Liver (tissue), 3 donors: ENCODE data around the gene XPNPEP1.

Experiments used
- FOXA1 ChIP-seq: IDR thresholded peaks from 2 replicates; pipeline ENCODE4 v1.6.1; 2016; ENCODE audit warnings: antibody characterized with exemption
- GABPA ChIP-seq, 2 donors: IDR thresholded peaks in 1 of 2; conservative IDR thresholded peaks in 1 of 2; 2 replicates each; pipeline ENCODE4 v1.6.1; 2016; ENCODE audit warnings: antibody characterized with exemption in 2 of 2, mild to moderate bottlenecking in 1 of 2, moderate library complexity in 1 of 2
- HNF4A ChIP-seq, 2 donors: conservative IDR thresholded peaks; 2 replicates each; pipeline ENCODE4 v1.6.1; 2016; ENCODE audit warnings: antibody characterized with exemption in 2 of 2, mild to moderate bottlenecking in 2 of 2
- JUND ChIP-seq, 2 donors: IDR thresholded peaks; 2 replicates each; pipeline ENCODE4 v1.6.1; 2016; ENCODE audit warnings: antibody characterized with exemption in 2 of 2
- RAD21 ChIP-seq, 2 donors: IDR thresholded peaks; 2 replicates each; pipeline ENCODE4 v1.6.1; 2016; ENCODE audit warnings: antibody characterized with exemption in 2 of 2, mild to moderate bottlenecking in 2 of 2
- TAF1 ChIP-seq: conservative IDR thresholded peaks from 2 replicates; pipeline ENCODE4 v1.6.1; 2016; ENCODE audit warnings: antibody characterized with exemption, mild to moderate bottlenecking
- YY1 ChIP-seq: IDR thresholded peaks from 2 replicates; pipeline ENCODE4 v1.6.1; 2016; ENCODE audit warnings: antibody characterized with exemption, mild to moderate bottlenecking
- TF ChIP-seq, protein P1 (sequence below): fragments of 150-350 bp; IDR thresholded peaks from 2 replicates; pipeline ENCODE4 v1.5.1; 2017; ENCODE audit warnings: improper control_type of control experiment, low read depth, low read length; ENCODE audit not compliant: missing input control
- TF ChIP-seq, protein P2 (sequence below): IDR thresholded peaks from 2 replicates; pipeline ENCODE4 v1.6.1; 2016; ENCODE audit warnings: antibody characterized with exemption
- TF ChIP-seq, protein P3 (sequence below): IDR thresholded peaks from 2 replicates; pipeline ENCODE4 v1.6.1; 2016; ENCODE audit warnings: antibody characterized with exemption, mild to moderate bottlenecking
- TF ChIP-seq, protein P4 (sequence below): IDR thresholded peaks from 2 replicates; pipeline ENCODE4 v1.6.1; 2016; ENCODE audit warnings: antibody characterized with exemption
- donor health status: healthy.
- donor health status: healthy.

DNA sequence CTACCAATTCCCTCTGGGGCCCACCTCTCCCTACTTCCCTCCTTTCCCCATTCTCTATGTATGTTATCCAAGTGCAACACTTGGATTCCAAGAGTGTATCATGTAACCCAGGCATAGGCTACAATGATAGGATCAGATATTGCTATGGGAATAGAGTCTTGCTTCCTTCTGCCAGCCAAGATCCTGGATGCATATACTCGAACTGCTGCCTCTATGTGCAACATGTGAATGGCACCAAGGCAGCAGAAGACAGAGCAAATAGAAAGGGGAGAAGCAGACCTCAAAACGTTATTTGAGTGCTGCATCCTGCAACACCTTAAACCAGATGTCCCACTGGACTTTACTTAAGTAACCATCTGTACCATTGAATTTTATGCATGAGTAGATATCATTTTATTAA is 3.5 kb upstream of the XPNPEP1 start:
- TF ChIP-seq, protein P1, sequence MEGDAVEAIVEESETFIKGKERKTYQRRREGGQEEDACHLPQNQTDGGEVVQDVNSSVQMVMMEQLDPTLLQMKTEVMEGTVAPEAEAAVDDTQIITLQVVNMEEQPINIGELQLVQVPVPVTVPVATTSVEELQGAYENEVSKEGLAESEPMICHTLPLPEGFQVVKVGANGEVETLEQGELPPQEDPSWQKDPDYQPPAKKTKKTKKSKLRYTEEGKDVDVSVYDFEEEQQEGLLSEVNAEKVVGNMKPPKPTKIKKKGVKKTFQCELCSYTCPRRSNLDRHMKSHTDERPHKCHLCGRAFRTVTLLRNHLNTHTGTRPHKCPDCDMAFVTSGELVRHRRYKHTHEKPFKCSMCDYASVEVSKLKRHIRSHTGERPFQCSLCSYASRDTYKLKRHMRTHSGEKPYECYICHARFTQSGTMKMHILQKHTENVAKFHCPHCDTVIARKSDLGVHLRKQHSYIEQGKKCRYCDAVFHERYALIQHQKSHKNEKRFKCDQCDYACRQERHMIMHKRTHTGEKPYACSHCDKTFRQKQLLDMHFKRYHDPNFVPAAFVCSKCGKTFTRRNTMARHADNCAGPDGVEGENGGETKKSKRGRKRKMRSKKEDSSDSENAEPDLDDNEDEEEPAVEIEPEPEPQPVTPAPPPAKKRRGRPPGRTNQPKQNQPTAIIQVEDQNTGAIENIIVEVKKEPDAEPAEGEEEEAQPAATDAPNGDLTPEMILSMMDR, result no peak
- TF ChIP-seq JUND (IDR thresholded peaks at IDR 0.05) (no peak), FOXA1 (no peak), HNF4A (conservative IDR thresholded peaks at IDR 0.05) (no peak), YY1 (no peak), RAD21 (IDR thresholded peaks at IDR 0.05) (no peak), TAF1 (no peak), GABPA (IDR thresholded peaks at IDR 0.05 in 1 of 2, conservative IDR thresholded peaks at IDR 0.05 in 1 of 2) (no peak)
- TF ChIP-seq, protein P2, sequence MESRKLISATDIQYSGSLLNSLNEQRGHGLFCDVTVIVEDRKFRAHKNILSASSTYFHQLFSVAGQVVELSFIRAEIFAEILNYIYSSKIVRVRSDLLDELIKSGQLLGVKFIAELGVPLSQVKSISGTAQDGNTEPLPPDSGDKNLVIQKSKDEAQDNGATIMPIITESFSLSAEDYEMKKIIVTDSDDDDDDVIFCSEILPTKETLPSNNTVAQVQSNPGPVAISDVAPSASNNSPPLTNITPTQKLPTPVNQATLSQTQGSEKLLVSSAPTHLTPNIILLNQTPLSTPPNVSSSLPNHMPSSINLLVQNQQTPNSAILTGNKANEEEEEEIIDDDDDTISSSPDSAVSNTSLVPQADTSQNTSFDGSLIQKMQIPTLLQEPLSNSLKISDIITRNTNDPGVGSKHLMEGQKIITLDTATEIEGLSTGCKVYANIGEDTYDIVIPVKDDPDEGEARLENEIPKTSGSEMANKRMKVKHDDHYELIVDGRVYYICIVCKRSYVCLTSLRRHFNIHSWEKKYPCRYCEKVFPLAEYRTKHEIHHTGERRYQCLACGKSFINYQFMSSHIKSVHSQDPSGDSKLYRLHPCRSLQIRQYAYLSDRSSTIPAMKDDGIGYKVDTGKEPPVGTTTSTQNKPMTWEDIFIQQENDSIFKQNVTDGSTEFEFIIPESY, result no peak
- TF ChIP-seq, protein P3, sequence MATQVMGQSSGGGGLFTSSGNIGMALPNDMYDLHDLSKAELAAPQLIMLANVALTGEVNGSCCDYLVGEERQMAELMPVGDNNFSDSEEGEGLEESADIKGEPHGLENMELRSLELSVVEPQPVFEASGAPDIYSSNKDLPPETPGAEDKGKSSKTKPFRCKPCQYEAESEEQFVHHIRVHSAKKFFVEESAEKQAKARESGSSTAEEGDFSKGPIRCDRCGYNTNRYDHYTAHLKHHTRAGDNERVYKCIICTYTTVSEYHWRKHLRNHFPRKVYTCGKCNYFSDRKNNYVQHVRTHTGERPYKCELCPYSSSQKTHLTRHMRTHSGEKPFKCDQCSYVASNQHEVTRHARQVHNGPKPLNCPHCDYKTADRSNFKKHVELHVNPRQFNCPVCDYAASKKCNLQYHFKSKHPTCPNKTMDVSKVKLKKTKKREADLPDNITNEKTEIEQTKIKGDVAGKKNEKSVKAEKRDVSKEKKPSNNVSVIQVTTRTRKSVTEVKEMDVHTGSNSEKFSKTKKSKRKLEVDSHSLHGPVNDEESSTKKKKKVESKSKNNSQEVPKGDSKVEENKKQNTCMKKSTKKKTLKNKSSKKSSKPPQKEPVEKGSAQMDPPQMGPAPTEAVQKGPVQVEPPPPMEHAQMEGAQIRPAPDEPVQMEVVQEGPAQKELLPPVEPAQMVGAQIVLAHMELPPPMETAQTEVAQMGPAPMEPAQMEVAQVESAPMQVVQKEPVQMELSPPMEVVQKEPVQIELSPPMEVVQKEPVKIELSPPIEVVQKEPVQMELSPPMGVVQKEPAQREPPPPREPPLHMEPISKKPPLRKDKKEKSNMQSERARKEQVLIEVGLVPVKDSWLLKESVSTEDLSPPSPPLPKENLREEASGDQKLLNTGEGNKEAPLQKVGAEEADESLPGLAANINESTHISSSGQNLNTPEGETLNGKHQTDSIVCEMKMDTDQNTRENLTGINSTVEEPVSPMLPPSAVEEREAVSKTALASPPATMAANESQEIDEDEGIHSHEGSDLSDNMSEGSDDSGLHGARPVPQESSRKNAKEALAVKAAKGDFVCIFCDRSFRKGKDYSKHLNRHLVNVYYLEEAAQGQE, result no peak
- TF ChIP-seq, protein P4, sequence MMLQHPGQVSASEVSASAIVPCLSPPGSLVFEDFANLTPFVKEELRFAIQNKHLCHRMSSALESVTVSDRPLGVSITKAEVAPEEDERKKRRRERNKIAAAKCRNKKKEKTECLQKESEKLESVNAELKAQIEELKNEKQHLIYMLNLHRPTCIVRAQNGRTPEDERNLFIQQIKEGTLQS, result no peak
